A549 (cell line): ENCODE results near the gene ETV1. TPM values are rescaled to one million over a fixed set of nuclear protein-coding genes. Genes with fewer than 3 reads are reported as not detected.

ENCODE experiments used
- ATAC-seq, 2 experiments: fragments of 200-7000 bp in 1 of 2; fragments of >200 bp in 1 of 2; cut with Nextera tagmentation in 1 of 2; cut with Tn5 transposase in 1 of 2; 3 replicates each; pipeline versions ENCODE4 v1.8.0 to v1.9.1; 2018 to 2020; ENCODE audit warnings: mild to moderate bottlenecking in 1 of 2, moderate library complexity in 1 of 2
- CTCF ChIA-PET: fragments of 300-600 bp; sonication (Branson Sonifier 250); formaldehyde crosslinking; extraction: SDS; loops from one replicate; lab custom pipeline; 2021; ENCODE audit warnings: antibody characterized with exemption, inconsistent platforms; lab: Yijun Ruan, JAX
- POLR2A ChIA-PET: fragments of 350-600 bp; formaldehyde crosslinking; extraction: SDS; loops from one replicate; lab custom pipeline; 2021; ENCODE audit warnings: antibody characterized with exemption, inconsistent platforms; lab: Yijun Ruan, JAX
- DNase-seq, 2 experiments: peaks; one replicate each; pipeline versions ENCODE4 v3.0.0 to v3.0.0-alpha.2; 2011 to 2016; ENCODE audit warnings: low read depth in 1 of 2, low spot score in 1 of 2
- FAIRE-seq: peaks from 2 replicates; lab custom pipeline; 2011; peaks lifted over from hg19 to GRCh38; lab: Jason Lieb, UNC
- H3K27ac ChIP-seq, 2 experiments: fragments of >200 bp; sonication (Bioruptor Twin); formaldehyde crosslinking; 3 replicates each; pipeline ENCODE4 v1.5.1; 2016 to 2017
- H3K4me1 ChIP-seq: fragments of >200 bp; sonication (Bioruptor Twin); formaldehyde crosslinking; 3 replicates; pipeline ENCODE4 v1.6.1; 2016
- H3K4me2 ChIP-seq: fragments of >200 bp; sonication (Bioruptor Twin); formaldehyde crosslinking; 3 replicates; pipeline ENCODE4 v1.6.1; 2016
- H3K4me3 ChIP-seq: fragments of >200 bp; sonication (Bioruptor Twin); formaldehyde crosslinking; 3 replicates; pipeline ENCODE4 v1.5.1; 2016
- H3K9me3 ChIP-seq: fragments of >200 bp; sonication (Bioruptor Twin); formaldehyde crosslinking; 3 replicates; pipeline ENCODE4 v1.6.1; 2016
- BHLHE40 ChIP-seq: IDR thresholded peaks from 2 replicates; pipeline ENCODE4 v1.6.1; 2012; ENCODE audit warnings: low read depth, low read length, inconsistent platforms
- CHD2 ChIP-seq: fragments of 150-350 bp; IDR thresholded peaks from 2 replicates; pipeline ENCODE4 v1.6.1; 2014; ENCODE audit warnings: low read length; ENCODE audit not compliant: partially characterized antibody
- CHD4 ChIP-seq: fragments of 200-600 bp; sonication (generic); IDR thresholded peaks from 2 replicates; pipeline ENCODE4 v1.6.1; 2016; ENCODE audit warnings: antibody characterized with exemption, mild to moderate bottlenecking, borderline replicate concordance
- E2F6 ChIP-seq: IDR thresholded peaks from 2 replicates; pipeline ENCODE4 v1.6.1; 2012; ENCODE audit warnings: low read depth, borderline replicate concordance
- ELK1 ChIP-seq: fragments of 150-350 bp; IDR thresholded peaks from 2 replicates; pipeline ENCODE4 v1.6.1; 2014; ENCODE audit warnings: low read depth, mild to moderate bottlenecking, low read length
- EP300 ChIP-seq, 2 experiments: fragments of >200 bp; sonication (Bioruptor Twin); formaldehyde crosslinking; IDR thresholded peaks; 2 replicates in 1 of 2; 3 replicates in 1 of 2; pipeline ENCODE4 v1.6.1; 2016 to 2017
- ESRRA ChIP-seq: fragments of 150-350 bp; IDR thresholded peaks from 2 replicates; pipeline ENCODE4 v1.6.1; 2014; ENCODE audit warnings: mild to moderate bottlenecking, low read length, borderline replicate concordance
- FOSB ChIP-seq: fragments of 250-450 bp; sonication (Bioruptor Pico); IDR thresholded peaks from 2 replicates; pipeline ENCODE4 v1.5.0; 2020; ENCODE audit warnings: mild to moderate bottlenecking, moderate library complexity
- FOXS1 ChIP-seq: fragments of 250-450 bp; sonication (Bioruptor Pico); IDR thresholded peaks from 2 replicates; pipeline ENCODE4 v1.5.0; 2020; ENCODE audit warnings: mild to moderate bottlenecking, moderate library complexity
- HDAC2 ChIP-seq: fragments of 200-600 bp; sonication (generic); IDR thresholded peaks from 2 replicates; pipeline ENCODE4 v1.6.1; 2016
- HES2 ChIP-seq: fragments of >200 bp; sonication (Bioruptor Twin); formaldehyde crosslinking; IDR thresholded peaks from 2 replicates; pipeline ENCODE4 v1.6.1; 2016
- HOXA7 ChIP-seq: fragments of 250-450 bp; sonication (Bioruptor Pico); IDR thresholded peaks from 2 replicates; pipeline ENCODE4 v1.5.0; 2020; ENCODE audit warnings: mild to moderate bottlenecking, moderate library complexity
- HOXB13 ChIP-seq: fragments of 250-450 bp; sonication (Bioruptor Pico); IDR thresholded peaks from 2 replicates; pipeline ENCODE4 v1.5.0; 2020; ENCODE audit warnings: low read depth, mild to moderate bottlenecking, moderate library complexity
- JUN ChIP-seq, 2 experiments: fragments of >200 bp; sonication (Bioruptor Twin); formaldehyde crosslinking; IDR thresholded peaks; 2 replicates in 1 of 2; 3 replicates in 1 of 2; pipeline ENCODE4 v1.6.1; 2016 to 2017
- KDM1A ChIP-seq: fragments of 200-600 bp; sonication (generic); IDR thresholded peaks from 2 replicates; pipeline ENCODE4 v1.6.1; 2016; ENCODE audit warnings: low read depth, mild to moderate bottlenecking
- MAFK ChIP-seq: fragments of 450-650 bp; IDR thresholded peaks from 2 replicates; pipeline ENCODE4 v1.6.1; 2014; ENCODE audit not compliant: partially characterized antibody
- MAX ChIP-seq: IDR thresholded peaks from 2 replicates; pipeline ENCODE4 v1.6.1; 2012
- MAZ ChIP-seq: fragments of 150-350 bp; IDR thresholded peaks from 2 replicates; pipeline ENCODE4 v1.6.1; 2014; ENCODE audit warnings: antibody characterized with exemption, low read depth, low read length, borderline replicate concordance
- MYC ChIP-seq: IDR thresholded peaks from 2 replicates; pipeline ENCODE4 v1.6.1; 2012; ENCODE audit warnings: mild to moderate bottlenecking, inconsistent platforms, low read length, improper control_type of control experiment, borderline replicate concordance
- NFE2L2 ChIP-seq: fragments of 150-350 bp; conservative IDR thresholded peaks from 2 replicates; pipeline ENCODE4 v1.6.1; 2014; ENCODE audit warnings: low read length
- NR3C1 ChIP-seq: fragments of >200 bp; sonication (Bioruptor Twin); formaldehyde crosslinking; IDR thresholded peaks from 3 replicates; pipeline ENCODE4 v1.6.1; 2017
- PBX3 ChIP-seq: IDR thresholded peaks from 2 replicates; pipeline ENCODE4 v1.6.1; 2012
- PHF8 ChIP-seq: fragments of 200-600 bp; sonication (generic); IDR thresholded peaks from 2 replicates; pipeline ENCODE4 v1.6.1; 2016; ENCODE audit warnings: low read depth, mild to moderate bottlenecking, antibody characterized with exemption, moderate library complexity, borderline replicate concordance
- POLR2AphosphoS2 ChIP-seq: conservative IDR thresholded peaks from 2 replicates; pipeline ENCODE4 v1.6.1; 2012; ENCODE audit warnings: low read length, improper control_type of control experiment, inconsistent platforms
- RAD21 ChIP-seq, 2 experiments: fragments of >200 bp in 1 of 2; sonication (Bioruptor Twin) in 1 of 2; formaldehyde crosslinking in 1 of 2; IDR thresholded peaks in 1 of 2; conservative IDR thresholded peaks in 1 of 2; 2 replicates in 1 of 2; 3 replicates in 1 of 2; pipeline ENCODE4 v1.6.1; 2012 to 2018; ENCODE audit warnings: inconsistent platforms in 1 of 2
- RARB ChIP-seq: fragments of 250-450 bp; sonication (Bioruptor Pico); IDR thresholded peaks from 2 replicates; pipeline ENCODE4 v1.8.0; 2021; ENCODE audit warnings: mild to moderate bottlenecking, moderate library complexity
- RCOR1 ChIP-seq: fragments of 150-350 bp; IDR thresholded peaks from 2 replicates; pipeline ENCODE4 v1.6.1; 2014; ENCODE audit warnings: antibody characterized with exemption, low read length, low read depth
- SREBF2 ChIP-seq: fragments of 450-650 bp; IDR thresholded peaks from 2 replicates; pipeline ENCODE4 v1.6.1; 2014; ENCODE audit warnings: mild to moderate bottlenecking, moderate library complexity
- USF2 ChIP-seq: fragments of 450-650 bp; IDR thresholded peaks from 2 replicates; pipeline ENCODE4 v1.6.1; 2014; ENCODE audit warnings: antibody characterized with exemption
- ZSCAN20 ChIP-seq: fragments of 250-450 bp; sonication (Bioruptor Pico); IDR thresholded peaks from 2 replicates; pipeline ENCODE4 v1.8.0; 2022; ENCODE audit warnings: mild to moderate bottlenecking, moderate library complexity
- WGBS: methylation state at CpG from one replicate; pipeline ENCODE4 v1.1.6; 2017; ENCODE audit errors: missing lambda C conversion rate; 5-methylcytosine and 5-hydroxymethylcytosine counted together
- polyA plus RNA-seq, 4 experiments: library from polyadenylated mRNA; depleted of rRNA in 3 of 4; stranded (reverse); fragments of >200 nt; fragmentation: RNase III in 1 of 4; extraction: RNeasy Plus Mini Kit Qiagen cat#74134 plus additional on column Dnase treatment in 1 of 4; gene quantifications; 2 replicates in 3 of 4; 3 replicates in 1 of 4; pipeline ENCODE4 v1.2.3, GENCODE V29; 2011 to 2017

The ETV1 gene
- polyA plus RNA-seq, 2 of the 4 experiments (the other 2 are of a cell fraction) = 1.3 to 6.2 TPM

- no peaks in the 10 kb centered on the region for H3K9me3 ChIP-seq
- H3K4me1 ChIP-seq = no peaks in the 10 kb centered on the region
- ChIA-PET CTCF (interaction anchor here (0.6 to 1.7 kb wide), 7 partner anchors 9 to 533 kb away, joined by 3 to 9 read pairs (median 3); no protein-coding TSS in a partner anchor), POLR2A (interaction anchor here (1.3 to 2.0 kb wide), 2 partner anchors 9 kb away, joined by 7 to 10 read pairs; no protein-coding TSS in a partner anchor)
- peak; percentile 67 to 68 for ATAC-seq
- H3K4me3 ChIP-seq = peak overlapping the region; percentile 61
- peak; percentile 23 to 42 for DNase-seq
- WGBS = under 1% methylated on average over 24 of the region's 24 CpGs
- TF ChIP-seq ESRRA (no peak), JUN (IDR thresholded peaks at IDR 0.05) (no peak), ZSCAN20 (CRISPR knock-in tag) (no peak), E2F6 (no peak), ELK1 (no peak), KDM1A (no peak), RARB (no peak), CHD2 (no peak), HES2 (no peak), EP300 (IDR thresholded peaks at IDR 0.05) (no peak), POLR2AphosphoS2 (no peak), SREBF2 (no peak), CHD4 (no peak)
- TF ChIP-seq, all 56 proteins: peak for 0
- peak overlapping the region; percentile 92 for H3K4me2 ChIP-seq
- FAIRE-seq = no peak
- H3K27ac ChIP-seq = peak overlapping the region; percentile 43 to 63; a peak in 5 of 6 replicates
Observed at GRCh38 chr7:13990319-13990983, 985 bp upstream of the ETV1 start.

- FAIRE-seq (no peak), ATAC-seq (peak; percentile 28 to 56; a peak in 5 of 6 replicates), DNase-seq (no peak)
- no peaks in the 10 kb centered on the region for H3K4me1 ChIP-seq
- CTCF ChIA-PET = interaction anchor here (0.6 to 1.7 kb wide), 7 partner anchors 9 to 534 kb away, joined by 3 to 9 read pairs (median 3); no protein-coding TSS in a partner anchor
- no peak for TF ChIP-seq MAFK
- peak overlapping the region; percentile 43 to 63; a peak in 5 of 6 replicates for H3K27ac ChIP-seq
- H3K9me3 ChIP-seq = no peaks in the 10 kb centered on the region
- H3K4me2 ChIP-seq = peak overlapping the region; percentile 92
- H3K4me3 ChIP-seq = peak overlapping the region; percentile 61
- WGBS = 1% methylated on average over 11 of the region's 13 CpGs
- POLR2A ChIA-PET = interaction anchor here (1.3 to 2.0 kb wide), 2 partner anchors 9 to 469 kb away, joined by 3 to 10 read pairs; no protein-coding TSS in a partner anchor
Observed at GRCh38 chr7:13989949-13990305, 461 bp upstream of the ETV1 start.

GRCh38 chr7:13988731-13989125, 738 bp downstream of the ETV1 start:
- H3K9me3 ChIP-seq = no peaks in the 10 kb centered on the region
- peak overlapping the region; percentile 92 for H3K4me2 ChIP-seq
- FAIRE-seq = no peak
- ChIA-PET CTCF (interaction anchor here (0.9 to 1.7 kb wide), 5 partner anchors 7 to 480 kb away, joined by 3 to 9 read pairs (median 3); no protein-coding TSS in a partner anchor), POLR2A (interaction anchor here (0.6 to 2.0 kb wide), 5 partner anchors 8 to 1302 kb away, joined by 3 to 10 read pairs (median 3); no protein-coding TSS in a partner anchor)
- DNase-seq = no peak
- H3K27ac ChIP-seq = peak overlapping the region; percentile 43 to 63; a peak in 4 of 6 replicates
- H3K4me3 ChIP-seq = peak overlapping the region; percentile 61
- 8% methylated on average over 5 of the region's 5 CpGs for WGBS
- TF ChIP-seq USF2 = no peak
- TF ChIP-seq RAD21 (conservative IDR thresholded peaks at IDR 0.05 in 1 of 2, IDR thresholded peaks at IDR 0.05 in 1 of 2) = no peak
- no peak for TF ChIP-seq NR3C1
- no peak for TF ChIP-seq HES2
- no peak for TF ChIP-seq SREBF2
- no peak for TF ChIP-seq MYC
- TF ChIP-seq FOXS1 (CRISPR knock-in tag) = no peak
- TF ChIP-seq CHD4 = no peak
- no peak for TF ChIP-seq HDAC2
- no peak for TF ChIP-seq NFE2L2
- TF ChIP-seq HOXA7 (CRISPR knock-in tag) = no peak
- TF ChIP-seq PHF8 = no peak
- no peak for TF ChIP-seq BHLHE40
- no peak for TF ChIP-seq HOXB13
- TF ChIP-seq RCOR1 = no peak
- TF ChIP-seq FOSB (CRISPR knock-in tag) = no peak
- TF ChIP-seq MAZ = no peak
- no peak for TF ChIP-seq MAX
- TF ChIP-seq PBX3 = no peak
- ATAC-seq = no peak
- no peaks in the 10 kb centered on the region for H3K4me1 ChIP-seq
